IMR-90 (cell line): Measurements from ENCODE around the gene FNDC1.

ENCODE experiments used
- BHLHE40 ChIP-seq: fragments of 150-350 bp; IDR thresholded peaks from 2 replicates; pipeline ENCODE4 v1.6.1; 2016; ENCODE audit warnings: mild to moderate bottlenecking, low read depth, low read length
- CEBPB ChIP-seq: IDR thresholded peaks from 2 replicates; pipeline ENCODE4 v1.6.1; 2012; ENCODE audit warnings: low read depth, low read length, improper control_type of control experiment
- CHD1 ChIP-seq: IDR thresholded peaks from 2 replicates; pipeline ENCODE4 v1.6.1; 2012; ENCODE audit warnings: low read depth, low read length, improper control_type of control experiment
- NFE2L2 ChIP-seq: fragments of 150-350 bp; IDR thresholded peaks from 2 replicates; pipeline ENCODE4 v1.6.1; 2016; ENCODE audit warnings: low read depth, mild to moderate bottlenecking, low read length
- POLR2A ChIP-seq: IDR thresholded peaks from 2 replicates; pipeline ENCODE4 v1.6.1; 2012; ENCODE audit warnings: mild to moderate bottlenecking, low read depth, low read length
- RAD21 ChIP-seq: IDR thresholded peaks from 2 replicates; pipeline ENCODE4 v1.6.1; 2012; ENCODE audit warnings: low read length, improper control_type of control experiment
- TF ChIP-seq, protein P1 (sequence below): conservative IDR thresholded peaks from 2 replicates; pipeline ENCODE4 v1.5.1; 2012; ENCODE audit warnings: mild to moderate bottlenecking, low read depth, low read length, improper control_type of control experiment
- TF ChIP-seq, protein P2 (sequence below): fragments of 150-350 bp; IDR thresholded peaks from 2 replicates; pipeline ENCODE4 v1.6.1; 2016; ENCODE audit warnings: low read depth, mild to moderate bottlenecking, low read length, moderate library complexity, borderline replicate concordance
- TF ChIP-seq, protein P3 (sequence below): fragments of 150-350 bp; IDR thresholded peaks from 2 replicates; pipeline ENCODE4 v1.6.1; 2017; ENCODE audit warnings: mild to moderate bottlenecking, antibody characterized with exemption, low read length, low read depth

DNA sequence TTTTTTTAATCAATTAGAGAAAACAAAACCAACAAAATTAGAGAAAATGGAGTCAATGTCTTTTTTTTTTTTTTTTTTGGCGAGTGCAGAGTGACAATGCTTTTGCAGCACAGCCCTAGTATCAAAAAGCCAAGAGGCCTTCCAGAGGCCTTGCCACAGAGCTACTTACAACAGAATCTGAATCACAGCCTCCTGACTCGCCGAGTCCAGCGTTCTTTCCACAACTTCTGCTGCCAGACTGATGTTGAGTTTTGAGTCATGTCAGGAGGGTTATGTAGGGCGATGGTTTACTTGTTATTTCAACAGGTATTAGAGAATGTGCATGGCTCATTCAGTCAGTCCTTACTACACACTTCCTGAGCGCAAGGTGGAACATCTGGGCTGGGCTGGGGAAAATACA, 88.6 kb downstream of the FNDC1 start:
- TF ChIP-seq, protein P1, sequence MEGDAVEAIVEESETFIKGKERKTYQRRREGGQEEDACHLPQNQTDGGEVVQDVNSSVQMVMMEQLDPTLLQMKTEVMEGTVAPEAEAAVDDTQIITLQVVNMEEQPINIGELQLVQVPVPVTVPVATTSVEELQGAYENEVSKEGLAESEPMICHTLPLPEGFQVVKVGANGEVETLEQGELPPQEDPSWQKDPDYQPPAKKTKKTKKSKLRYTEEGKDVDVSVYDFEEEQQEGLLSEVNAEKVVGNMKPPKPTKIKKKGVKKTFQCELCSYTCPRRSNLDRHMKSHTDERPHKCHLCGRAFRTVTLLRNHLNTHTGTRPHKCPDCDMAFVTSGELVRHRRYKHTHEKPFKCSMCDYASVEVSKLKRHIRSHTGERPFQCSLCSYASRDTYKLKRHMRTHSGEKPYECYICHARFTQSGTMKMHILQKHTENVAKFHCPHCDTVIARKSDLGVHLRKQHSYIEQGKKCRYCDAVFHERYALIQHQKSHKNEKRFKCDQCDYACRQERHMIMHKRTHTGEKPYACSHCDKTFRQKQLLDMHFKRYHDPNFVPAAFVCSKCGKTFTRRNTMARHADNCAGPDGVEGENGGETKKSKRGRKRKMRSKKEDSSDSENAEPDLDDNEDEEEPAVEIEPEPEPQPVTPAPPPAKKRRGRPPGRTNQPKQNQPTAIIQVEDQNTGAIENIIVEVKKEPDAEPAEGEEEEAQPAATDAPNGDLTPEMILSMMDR, result no peak
- TF ChIP-seq BHLHE40 (no peak), NFE2L2 (no peak), POLR2A (no peak), RAD21 (no peak), CHD1 (no peak), CEBPB (no peak)
- TF ChIP-seq, protein P2, sequence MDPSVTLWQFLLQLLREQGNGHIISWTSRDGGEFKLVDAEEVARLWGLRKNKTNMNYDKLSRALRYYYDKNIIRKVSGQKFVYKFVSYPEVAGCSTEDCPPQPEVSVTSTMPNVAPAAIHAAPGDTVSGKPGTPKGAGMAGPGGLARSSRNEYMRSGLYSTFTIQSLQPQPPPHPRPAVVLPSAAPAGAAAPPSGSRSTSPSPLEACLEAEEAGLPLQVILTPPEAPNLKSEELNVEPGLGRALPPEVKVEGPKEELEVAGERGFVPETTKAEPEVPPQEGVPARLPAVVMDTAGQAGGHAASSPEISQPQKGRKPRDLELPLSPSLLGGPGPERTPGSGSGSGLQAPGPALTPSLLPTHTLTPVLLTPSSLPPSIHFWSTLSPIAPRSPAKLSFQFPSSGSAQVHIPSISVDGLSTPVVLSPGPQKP, result no peak
- TF ChIP-seq, protein P3, sequence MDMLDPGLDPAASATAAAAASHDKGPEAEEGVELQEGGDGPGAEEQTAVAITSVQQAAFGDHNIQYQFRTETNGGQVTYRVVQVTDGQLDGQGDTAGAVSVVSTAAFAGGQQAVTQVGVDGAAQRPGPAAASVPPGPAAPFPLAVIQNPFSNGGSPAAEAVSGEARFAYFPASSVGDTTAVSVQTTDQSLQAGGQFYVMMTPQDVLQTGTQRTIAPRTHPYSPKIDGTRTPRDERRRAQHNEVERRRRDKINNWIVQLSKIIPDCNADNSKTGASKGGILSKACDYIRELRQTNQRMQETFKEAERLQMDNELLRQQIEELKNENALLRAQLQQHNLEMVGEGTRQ, result no peak
